Measurements from ENCODE around the gene SPIRE2.

Gene SPIRE2

GRCh38 chr16:89848974-89849373 lies 20.7 kb downstream of the SPIRE2 start:
- no peak for TF ChIP-seq EZH2phosphoT487 (IDR thresholded peaks at IDR 0.05; ENCODE audit: low read depth)
- TF ChIP-seq CTCF (IDR thresholded peaks at IDR 0.05; ENCODE audit: low read depth, low read length), result no peak
- Histone ChIP-seq H3K4me3 (ENCODE audit: low read length) (no peak overlapping the region), H3K27ac (ENCODE audit: low read length) (no peak overlapping the region), H3K4me2 (ENCODE audit: low read length) (no peak overlapping the region), H3K9ac (ENCODE audit: low read length) (no peak overlapping the region), H3K9me3 (ENCODE audit: insufficient read depth, low read length) (no peaks in the 10 kb centered on the region), H2AFZ (ENCODE audit: low read depth, low read length) (no peak overlapping the region), H3K4me1 (ENCODE audit: low read length) (peaks cover 5% of the 10 kb centered on the region; the same call in 1 of the 2 replicates), H3K27me3 (ENCODE audit: low read depth, low read length) (peaks cover 9% of the 10 kb centered on the region; the same call in 1 of the 2 replicates), H3K79me2 (ENCODE audit: low read length) (no peaks in the 10 kb centered on the region), H4K20me1 (ENCODE audit: insufficient read depth, low read length) (no peaks in the 10 kb centered on the region), H3K36me3 (replicated peaks; ENCODE audit: low read depth, low read length) (no peaks in the 10 kb centered on the region)

- Histone ChIP-seq H3K4me2 (ENCODE audit: low read length) (no peak overlapping the region), H4K20me1 (ENCODE audit: insufficient read depth, low read length) (no peaks in the 10 kb centered on the region), H3K9me3 (ENCODE audit: insufficient read depth, low read length) (no peaks in the 10 kb centered on the region), H3K4me3 (ENCODE audit: low read length) (no peak overlapping the region), H3K9ac (ENCODE audit: low read length) (no peak overlapping the region), H3K27ac (ENCODE audit: low read length) (no peak overlapping the region), H2AFZ (ENCODE audit: low read depth, low read length) (no peak overlapping the region), H3K79me2 (ENCODE audit: low read length) (no peaks in the 10 kb centered on the region), H3K36me3 (replicated peaks; ENCODE audit: low read depth, low read length) (no peaks in the 10 kb centered on the region), H3K27me3 (ENCODE audit: low read depth, low read length) (peaks cover 24% of the 10 kb centered on the region), H3K4me1 (ENCODE audit: low read length) (peaks cover 7% of the 10 kb centered on the region)
- TF ChIP-seq CTCF (IDR thresholded peaks at IDR 0.05; ENCODE audit: low read depth, low read length), result no peak
- TF ChIP-seq EZH2phosphoT487 (IDR thresholded peaks at IDR 0.05; ENCODE audit: low read depth), result no peak
These were observed 25.2 kb downstream of the SPIRE2 start for GRCh38 chr16:89853306-89853993.

GRCh38 chr16:89855301-89855945 lies 27.1 kb downstream of the SPIRE2 start:
- no peaks in the 10 kb centered on the region for H3K79me2 ChIP-seq (ENCODE audit: low read length)
- no peak overlapping the region for H2AFZ ChIP-seq (ENCODE audit: low read depth, low read length)
- H3K4me3 ChIP-seq (ENCODE audit: low read length), result no peak overlapping the region
- peak overlapping the region; percentile 25 for H3K4me2 ChIP-seq (ENCODE audit: low read length)
- no peaks in the 10 kb centered on the region for H3K36me3 ChIP-seq (replicated peaks; ENCODE audit: low read depth, low read length)
- no peak overlapping the region for H3K9ac ChIP-seq (ENCODE audit: low read length)
- H3K4me1 ChIP-seq (ENCODE audit: low read length), result peaks cover 8% of the 10 kb centered on the region
- TF ChIP-seq CTCF (IDR thresholded peaks at IDR 0.05; ENCODE audit: low read depth, low read length) (no peak), EZH2phosphoT487 (IDR thresholded peaks at IDR 0.05; ENCODE audit: low read depth) (no peak)
- H3K27ac ChIP-seq (ENCODE audit: low read length), result no peak overlapping the region
- H3K27me3 ChIP-seq (ENCODE audit: low read depth, low read length), result peaks cover 27% of the 10 kb centered on the region
- no peaks in the 10 kb centered on the region for H4K20me1 ChIP-seq (ENCODE audit: insufficient read depth, low read length)
- H3K9me3 ChIP-seq (ENCODE audit: insufficient read depth, low read length), result no peaks in the 10 kb centered on the region

GRCh38 chr16:89855986-89856385 lies 27.7 kb downstream of the SPIRE2 start:
- peaks cover 12% of the 10 kb centered on the region for H3K4me1 ChIP-seq (ENCODE audit: low read length)

More at GRCh38 chr16:89855986-89856385, 27.7 kb downstream of the SPIRE2 start:
- Histone ChIP-seq H3K27me3 (ENCODE audit: low read depth, low read length) (peaks cover 29% of the 10 kb centered on the region), H3K4me2 (ENCODE audit: low read length) (peak overlapping the region; percentile 25), H3K4me3 (ENCODE audit: low read length) (no peak overlapping the region), H3K9ac (ENCODE audit: low read length) (no peak overlapping the region), H3K9me3 (ENCODE audit: insufficient read depth, low read length) (no peaks in the 10 kb centered on the region), H2AFZ (ENCODE audit: low read depth, low read length) (no peak overlapping the region), H3K36me3 (replicated peaks; ENCODE audit: low read depth, low read length) (no peaks in the 10 kb centered on the region), H3K27ac (ENCODE audit: low read length) (no peak overlapping the region), H4K20me1 (ENCODE audit: insufficient read depth, low read length) (no peaks in the 10 kb centered on the region), H3K79me2 (ENCODE audit: low read length) (no peaks in the 10 kb centered on the region)
- TF ChIP-seq EZH2phosphoT487 (IDR thresholded peaks at IDR 0.05; ENCODE audit: low read depth) (no peak), CTCF (IDR thresholded peaks at IDR 0.05; ENCODE audit: low read depth, low read length) (no peak)

Data from OCI-LY3 (cell line).